H9 (cell line): ENCODE data around the gene APOL6. TPM values are rescaled to one million over a fixed set of nuclear protein-coding genes. Genes with fewer than 3 reads are reported as not detected.

Source experiments
- DNase-seq: peaks from one replicate; pipeline ENCODE4 v3.0.0-alpha.2; 2017
- H2AFZ ChIP-seq: one replicate; pipeline ENCODE4 v1.6.1; 2013; ENCODE audit warnings: mild to moderate bottlenecking, low read length, control low read depth, moderate library complexity
- H2AK5ac ChIP-seq: 2 replicates; pipeline ENCODE4 v1.6.1; 2013; ENCODE audit warnings: low read length, control low read depth, mixed read lengths; ENCODE audit not compliant: insufficient read length
- H2BK120ac ChIP-seq: one replicate; pipeline ENCODE4 v1.6.1; 2013; ENCODE audit warnings: low read depth, mild to moderate bottlenecking, low read length, control low read depth, inconsistent platforms; ENCODE audit not compliant: poor library complexity, severe bottlenecking
- H2BK12ac ChIP-seq: 2 replicates; pipeline ENCODE4 v1.6.1; 2013; ENCODE audit warnings: low read length, control low read depth, mixed read lengths, low read depth; ENCODE audit not compliant: insufficient read length
- H2BK15ac ChIP-seq: 2 replicates; pipeline ENCODE4 v1.6.1; 2013; ENCODE audit warnings: low read depth, low read length, control low read depth
- H2BK20ac ChIP-seq: one replicate; pipeline ENCODE4 v1.6.1; 2013; ENCODE audit warnings: low read depth, mild to moderate bottlenecking, low read length, control low read depth, inconsistent platforms; ENCODE audit not compliant: poor library complexity, severe bottlenecking
- H2BK5ac ChIP-seq: 2 replicates; pipeline ENCODE4 v1.6.1; 2013; ENCODE audit warnings: low read length, control low read depth, mixed read lengths; ENCODE audit not compliant: insufficient read length
- H3K14ac ChIP-seq: 2 replicates; pipeline ENCODE4 v1.6.1; 2013; ENCODE audit warnings: low read length, control low read depth; ENCODE audit not compliant: insufficient read depth
- H3K18ac ChIP-seq: 2 replicates; pipeline ENCODE4 v1.6.1; 2013; ENCODE audit warnings: low read depth, mild to moderate bottlenecking, mixed read lengths, low read length, control low read depth; ENCODE audit not compliant: insufficient read length
- H3K23ac ChIP-seq: 2 replicates; pipeline ENCODE4 v1.6.1; 2013; ENCODE audit warnings: low read length, control low read depth, mixed read lengths, low read depth; ENCODE audit not compliant: insufficient read length
- H3K23me2 ChIP-seq: 2 replicates; pipeline ENCODE4 v1.6.1; 2013; ENCODE audit warnings: low read depth, mild to moderate bottlenecking, mixed read lengths, low read length, control low read depth; ENCODE audit not compliant: insufficient read length, poor library complexity, severe bottlenecking
- H3K27ac ChIP-seq: 2 replicates; pipeline ENCODE4 v1.5.1; 2013; ENCODE audit warnings: low read length, control low read depth, mixed read lengths, low read depth; ENCODE audit not compliant: insufficient read length
- H3K27me3 ChIP-seq: 2 replicates; pipeline ENCODE4 v1.6.1; 2013; ENCODE audit warnings: low read length, control low read depth, inconsistent platforms; ENCODE audit not compliant: insufficient read depth
- H3K4ac ChIP-seq: 2 replicates; pipeline ENCODE4 v1.6.1; 2013; ENCODE audit warnings: low read depth, mild to moderate bottlenecking, control low read depth, inconsistent platforms, low read length, moderate library complexity
- H3K4me1 ChIP-seq: 2 replicates; pipeline ENCODE4 v1.6.1; 2013; ENCODE audit warnings: low read length, control low read depth, inconsistent platforms; ENCODE audit not compliant: insufficient read depth
- H3K4me2 ChIP-seq: 2 replicates; pipeline ENCODE4 v1.6.1; 2013; ENCODE audit warnings: low read length, control low read depth, mixed read lengths; ENCODE audit not compliant: insufficient read length, insufficient read depth
- H3K56ac ChIP-seq: 2 replicates; pipeline ENCODE4 v1.6.1; 2013; ENCODE audit warnings: low read depth, mild to moderate bottlenecking, mixed read lengths, low read length, control low read depth; ENCODE audit not compliant: insufficient read length
- H3K79me1 ChIP-seq: 2 replicates; pipeline ENCODE4 v1.6.1; 2013; ENCODE audit warnings: low read depth, mild to moderate bottlenecking, moderate library complexity, low read length, control low read depth, inconsistent platforms; ENCODE audit not compliant: insufficient read depth, poor library complexity, severe bottlenecking
- H3K79me2 ChIP-seq: 2 replicates; pipeline ENCODE4 v1.6.1; 2013; ENCODE audit warnings: low read length, control low read depth, inconsistent platforms; ENCODE audit not compliant: insufficient read depth
- H3K9ac ChIP-seq: 2 replicates; pipeline ENCODE4 v1.6.1; 2013; ENCODE audit warnings: low read length, control low read depth, mixed read lengths; ENCODE audit not compliant: insufficient read length; ENCODE audit errors: extremely low read depth
- H3K9me3 ChIP-seq: one replicate; pipeline ENCODE4 v1.6.1; 2013; ENCODE audit warnings: low read depth, low read length, inconsistent platforms; ENCODE audit not compliant: control insufficient read depth
- H3T11ph ChIP-seq: one replicate; pipeline ENCODE4 v1.6.1; 2013; ENCODE audit warnings: mild to moderate bottlenecking, low read length, control low read depth, inconsistent platforms
- H4K20me1 ChIP-seq: one replicate; pipeline ENCODE4 v1.6.1; 2013; ENCODE audit not compliant: control insufficient read depth, insufficient read length, insufficient read depth
- H4K5ac ChIP-seq: 2 replicates; pipeline ENCODE4 v1.6.1; 2013; ENCODE audit warnings: low read depth, mild to moderate bottlenecking, mixed read lengths, low read length, control low read depth; ENCODE audit not compliant: insufficient read length
- H4K8ac ChIP-seq: replicated peaks from 2 replicates; pipeline ENCODE4 v1.6.1; 2013; ENCODE audit warnings: low read length, control low read depth, mixed read lengths, low read depth; ENCODE audit not compliant: insufficient read length
- H4K91ac ChIP-seq: 2 replicates; pipeline ENCODE4 v1.6.1; 2013; ENCODE audit warnings: low read depth, mild to moderate bottlenecking, moderate library complexity, mixed read lengths, low read length, control low read depth; ENCODE audit not compliant: insufficient read length
- H3K27ac Mint-ChIP-seq, 3 experiments: 2 replicates in 2 of 3; 3 replicates in 1 of 3; pipeline ENCODE4 v1.8.0; 2020 to 2021; ENCODE audit warnings: mixed read lengths in 3 of 3, mild to moderate bottlenecking in 1 of 3, moderate library complexity in 1 of 3
- H3K27me3 Mint-ChIP-seq: 2 replicates; pipeline ENCODE4 v1.8.0; 2021; ENCODE audit warnings: low read depth, mild to moderate bottlenecking, moderate library complexity, mixed read lengths
- H3K36me3 Mint-ChIP-seq, 3 experiments: 2 replicates in 2 of 3; 3 replicates in 1 of 3; pipeline ENCODE4 v1.8.0; 2020 to 2021; ENCODE audit warnings: low read depth in 3 of 3, mixed read lengths in 3 of 3; ENCODE audit not compliant: insufficient read depth in 1 of 3
- H3K4me1 Mint-ChIP-seq, 2 experiments: 2 replicates each; pipeline ENCODE4 v1.8.0; 2020; ENCODE audit warnings: mixed read lengths in 2 of 2
- H3K4me3 Mint-ChIP-seq, 2 experiments: 2 replicates in 1 of 2; 3 replicates in 1 of 2; pipeline ENCODE4 v1.8.0; 2020 to 2021; ENCODE audit warnings: mild to moderate bottlenecking in 2 of 2, mixed read lengths in 2 of 2, moderate library complexity in 1 of 2
- H3K9me3 Mint-ChIP-seq, 2 experiments: 2 replicates in 1 of 2; 3 replicates in 1 of 2; pipeline ENCODE4 v1.8.0; 2020; ENCODE audit warnings: mild to moderate bottlenecking in 2 of 2, mixed read lengths in 2 of 2, moderate library complexity in 1 of 2
- WGBS: extraction: QIAGEN DNeasy Blood & Tissue Kit; methylation state at CpG from one replicate; pipeline ENCODE4 v1.1.7; 2013; ENCODE audit warnings: missing lambda C conversion rate, low lambda C conversion rate, mixed read lengths; ENCODE audit not compliant: insufficient read length; ENCODE audit errors: extremely low coverage; 5-methylcytosine and 5-hydroxymethylcytosine counted together
- total RNA-seq: library from RNA; stranded (reverse); gene quantifications from 2 replicates; pipeline ENCODE4 v1.2.1, GENCODE V29; 2021
- TF ChIP-seq, protein P1 (sequence below): fragments of 200-600 bp; sonication (generic); conservative IDR thresholded peaks from 3 replicates; pipeline ENCODE4 v1.8.0; 2021; ENCODE audit warnings: antibody characterized with exemption, mild to moderate bottlenecking

Gene APOL6
- total RNA-seq, 1 experiment from 2014 or later, result 0.07 TPM

DNA sequence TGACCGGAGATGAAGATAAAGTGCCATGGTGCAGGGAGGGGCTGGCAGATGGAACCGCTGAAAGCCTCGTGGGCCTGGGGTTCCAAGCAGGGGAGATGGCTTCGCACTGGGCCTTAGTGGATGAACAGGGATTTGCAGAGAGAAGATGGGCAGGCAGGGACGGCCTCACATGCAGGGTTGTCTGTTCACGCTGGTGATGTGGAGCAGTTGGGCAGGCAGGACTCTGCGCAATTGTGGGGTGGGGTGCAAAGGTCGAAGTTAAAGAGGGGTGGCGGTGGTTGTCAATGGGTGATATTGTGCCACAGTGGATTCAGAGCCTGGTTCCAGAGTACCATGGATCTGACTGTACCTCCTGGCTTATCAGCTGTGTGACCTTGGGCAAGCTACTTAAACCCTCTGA, 39.0 kb upstream of the APOL6 start:
- Histone ChIP-seq H4K20me1 (no peaks in the 10 kb centered on the region), H2BK15ac (no peak overlapping the region)
- H3K4me3 Mint-ChIP-seq, result no peak overlapping the region

More for the DNA sequence above, 39.0 kb upstream of the APOL6 start:
- Histone ChIP-seq H2BK12ac (no peak overlapping the region), H3K9me3 (no peaks in the 10 kb centered on the region), H3K18ac (no peak overlapping the region), H3K23ac (no peak overlapping the region), H4K91ac (no peak overlapping the region), H2AK5ac (no peak overlapping the region), H2BK5ac (no peak overlapping the region), H3K4ac (no peak overlapping the region), H3K14ac (no peak overlapping the region), H3K79me2 (no peaks in the 10 kb centered on the region), H2BK20ac (no peak overlapping the region), H3K4me2 (no peak overlapping the region), H3K79me1 (no peaks in the 10 kb centered on the region), H2AFZ (no peak overlapping the region), H3K9ac (no peak overlapping the region), H3K56ac (no peak overlapping the region), H3T11ph (no peak overlapping the region), H3K4me1 (no peaks in the 10 kb centered on the region), H4K8ac (no peak overlapping the region), H3K27me3 (no peaks in the 10 kb centered on the region), H3K27ac (no peak overlapping the region), H4K5ac (no peak overlapping the region), H3K23me2 (no peaks in the 10 kb centered on the region), H2BK120ac (no peak overlapping the region)
- no CpG with 5 or more reads among the region's 9 CpGs for WGBS
- no peak overlapping the region; a peak in 2 of 7 replicates for H3K27ac Mint-ChIP-seq
- TF ChIP-seq, protein P1, sequence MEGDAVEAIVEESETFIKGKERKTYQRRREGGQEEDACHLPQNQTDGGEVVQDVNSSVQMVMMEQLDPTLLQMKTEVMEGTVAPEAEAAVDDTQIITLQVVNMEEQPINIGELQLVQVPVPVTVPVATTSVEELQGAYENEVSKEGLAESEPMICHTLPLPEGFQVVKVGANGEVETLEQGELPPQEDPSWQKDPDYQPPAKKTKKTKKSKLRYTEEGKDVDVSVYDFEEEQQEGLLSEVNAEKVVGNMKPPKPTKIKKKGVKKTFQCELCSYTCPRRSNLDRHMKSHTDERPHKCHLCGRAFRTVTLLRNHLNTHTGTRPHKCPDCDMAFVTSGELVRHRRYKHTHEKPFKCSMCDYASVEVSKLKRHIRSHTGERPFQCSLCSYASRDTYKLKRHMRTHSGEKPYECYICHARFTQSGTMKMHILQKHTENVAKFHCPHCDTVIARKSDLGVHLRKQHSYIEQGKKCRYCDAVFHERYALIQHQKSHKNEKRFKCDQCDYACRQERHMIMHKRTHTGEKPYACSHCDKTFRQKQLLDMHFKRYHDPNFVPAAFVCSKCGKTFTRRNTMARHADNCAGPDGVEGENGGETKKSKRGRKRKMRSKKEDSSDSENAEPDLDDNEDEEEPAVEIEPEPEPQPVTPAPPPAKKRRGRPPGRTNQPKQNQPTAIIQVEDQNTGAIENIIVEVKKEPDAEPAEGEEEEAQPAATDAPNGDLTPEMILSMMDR, result no peak
- peaks cover 1 to 4% of the 10 kb centered on the region in 2 experiments; a peak in 2 of 4 replicates for H3K4me1 Mint-ChIP-seq
- no peak for DNase-seq
- peaks cover 15% of the 10 kb centered on the region for H3K27me3 Mint-ChIP-seq
- H3K36me3 Mint-ChIP-seq, result no peaks in the 10 kb centered on the region
- H3K9me3 Mint-ChIP-seq, result no peaks in the 10 kb centered on the region
